ENCODE results near the gene FRMD4A.
"Not testable (repeated sequence)": the region's sequence is repeated elsewhere in the genome, so short reads cannot be mapped to it uniquely, and the experiment has no call there.

FRMD4A gene

DNA sequence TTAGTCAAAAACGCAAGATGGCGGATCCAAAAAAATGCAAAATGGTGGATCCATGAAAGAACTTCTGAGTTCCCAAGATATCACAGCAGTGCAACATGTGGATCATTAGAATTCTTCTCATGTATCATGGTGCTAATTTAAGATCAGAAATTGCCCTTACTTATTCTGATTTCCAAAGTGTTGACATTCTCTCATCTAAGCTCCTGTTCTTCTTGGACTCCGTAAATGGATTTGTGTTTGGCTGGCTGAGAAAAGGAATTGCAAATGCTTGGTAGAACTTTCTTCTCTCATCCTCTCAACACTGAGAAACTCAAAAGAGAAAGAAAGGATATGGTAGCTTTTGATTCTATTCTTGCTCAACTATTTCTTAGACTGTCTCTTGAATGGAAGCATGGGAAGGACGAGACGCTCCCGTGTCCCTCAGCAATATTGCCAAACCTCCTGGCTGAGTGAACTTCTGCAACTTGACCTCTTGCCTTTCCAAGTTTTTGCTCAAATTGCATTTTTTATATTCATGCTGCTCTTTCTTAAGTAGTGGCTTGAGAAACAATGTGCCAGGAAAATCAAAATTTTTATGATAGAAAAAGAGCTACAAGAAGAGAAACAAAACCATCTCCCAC is 44.7 kb downstream of the FRMD4A start:
- DNase-seq = no peak

- DNase-seq = no peak
Measured at GRCh38 chr10:14282276-14282675, 48.4 kb downstream of the FRMD4A start.

DNA sequence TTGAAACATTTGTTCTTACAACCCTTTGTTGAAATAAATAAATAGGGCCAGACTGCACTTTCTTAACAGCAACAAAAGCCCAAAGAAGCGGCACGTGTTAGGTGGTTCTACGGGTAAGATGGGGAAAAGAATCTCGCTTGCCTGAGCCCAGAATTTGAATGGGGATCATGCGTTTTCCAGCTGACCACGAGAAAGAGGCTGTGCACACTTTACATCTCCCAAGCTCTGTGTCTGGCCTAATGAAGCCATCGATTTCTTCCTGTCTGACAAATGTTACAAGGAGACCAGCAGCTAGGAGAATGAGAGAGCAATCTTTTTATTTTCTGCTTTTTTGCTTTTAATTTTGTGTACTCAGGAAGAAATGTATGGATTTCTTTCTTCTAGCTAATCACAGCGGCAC is 52.2 kb downstream of the FRMD4A start:
- no peak for DNase-seq

GRCh38 chr10:14276210-14276609 is 54.5 kb downstream of the FRMD4A start:
- DNase-seq = no peak

DNA sequence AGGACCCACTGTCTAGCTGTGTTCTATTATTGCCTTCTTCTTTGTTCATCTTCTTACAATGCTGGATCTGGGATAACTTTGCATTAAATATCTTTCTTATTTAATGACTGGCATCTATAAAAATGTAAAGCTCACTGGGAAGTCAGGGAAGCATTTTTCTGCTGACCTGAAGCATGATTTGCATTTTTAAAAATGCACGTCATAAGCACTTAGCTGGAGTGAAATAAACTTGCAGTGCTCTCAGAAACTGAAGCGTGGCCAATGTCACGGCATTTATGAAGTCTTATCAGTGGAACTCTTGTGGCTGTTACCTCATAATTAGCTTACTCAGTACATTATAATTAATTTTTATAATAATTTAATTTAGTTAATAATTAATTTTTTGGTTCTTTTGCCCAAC is 59.1 kb downstream of the FRMD4A start:
- DNase-seq = no peak

- DNase-seq = no peak
Measured at GRCh38 chr10:14270370-14270769, 60.4 kb downstream of the FRMD4A start.

DNA sequence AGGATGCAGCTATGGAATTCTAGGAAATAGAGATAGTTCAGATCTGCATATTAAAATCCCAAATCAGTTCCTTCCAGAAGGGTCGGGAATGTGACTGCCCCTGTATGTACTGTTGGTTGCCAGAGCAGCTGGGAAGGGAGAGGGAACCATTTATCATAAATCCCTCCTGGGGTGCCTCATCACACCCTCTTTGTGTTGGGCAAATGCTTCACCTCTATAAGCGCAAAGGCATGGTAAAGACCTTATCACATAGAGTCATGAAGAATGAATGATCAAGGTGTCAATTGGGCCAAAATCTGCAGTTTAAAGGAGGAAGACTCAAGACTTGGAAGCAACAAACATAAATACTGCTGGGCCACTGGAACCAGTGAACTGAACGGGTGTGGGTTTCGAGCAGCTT is 65.0 kb downstream of the FRMD4A start:
- no peak for DNase-seq

- DNase-seq = no peak
Measured at GRCh38 chr10:14262836-14263425, 67.8 kb downstream of the FRMD4A start.

GRCh38 chr10:14261336-14261735 is 69.4 kb downstream of the FRMD4A start:
- no peak for DNase-seq

DNA sequence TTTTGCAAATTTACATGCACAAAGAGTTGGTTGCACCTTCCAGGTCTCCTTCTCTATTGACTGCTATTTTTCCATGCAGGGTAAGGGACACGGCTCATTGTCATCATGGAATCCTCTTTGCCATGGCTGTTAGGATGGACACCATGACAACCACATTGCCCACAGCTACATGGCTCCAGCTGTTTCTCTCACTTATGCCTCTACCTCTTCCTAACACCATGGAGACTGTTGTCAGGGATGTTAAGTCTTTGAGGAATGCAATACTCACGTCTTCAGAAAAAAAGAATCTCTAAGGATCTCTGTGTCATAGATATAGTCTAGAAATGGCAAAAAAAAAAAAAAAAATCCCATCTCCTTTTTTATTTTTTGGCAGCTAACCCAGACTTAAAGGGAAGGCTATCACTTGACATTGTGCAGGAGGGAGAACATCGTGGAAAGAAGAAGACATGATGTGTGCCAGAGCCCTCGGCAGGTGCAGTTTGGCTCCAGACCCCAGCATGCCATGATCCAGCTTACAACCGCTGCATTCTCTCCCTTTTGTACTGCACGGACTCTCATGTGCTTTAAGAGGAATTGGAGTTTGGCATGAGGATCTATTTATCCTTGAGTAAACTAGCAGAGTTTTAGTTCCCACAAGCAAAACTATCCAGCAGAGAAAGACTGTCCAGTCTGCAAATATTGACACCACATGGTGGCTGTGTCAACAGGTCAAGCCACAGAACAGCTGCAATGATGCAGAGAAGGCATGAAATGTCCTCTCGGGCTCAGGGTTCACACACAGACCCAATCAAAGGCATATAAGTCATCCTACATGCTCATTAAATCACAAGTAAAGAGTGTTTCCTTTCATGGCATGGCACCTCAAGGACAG is 70.8 kb downstream of the FRMD4A start:
- no peak for DNase-seq

DNA sequence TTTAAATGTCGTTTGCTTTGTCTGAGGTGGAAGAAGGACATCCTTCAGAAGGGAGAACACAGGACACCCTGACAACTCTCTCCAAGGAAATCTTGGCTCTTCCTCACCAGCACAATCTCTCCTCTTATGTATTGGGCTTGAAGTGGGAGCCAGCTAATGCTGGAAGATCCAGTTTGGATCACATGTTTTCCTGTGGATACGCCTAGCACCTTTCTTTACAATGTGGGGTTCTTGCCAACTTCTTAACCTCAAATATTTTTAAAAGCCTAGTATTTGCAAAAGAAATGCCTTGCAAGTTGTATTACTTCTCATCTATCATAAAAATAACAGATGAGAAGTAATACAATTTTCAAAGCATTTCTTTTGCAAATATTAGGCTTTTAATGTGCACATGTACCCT is 76.4 kb downstream of the FRMD4A start:
- DNase-seq = no peak

- DNase-seq = no peak
Measured at GRCh38 chr10:14253711-14254110, 77.0 kb downstream of the FRMD4A start.

DNA sequence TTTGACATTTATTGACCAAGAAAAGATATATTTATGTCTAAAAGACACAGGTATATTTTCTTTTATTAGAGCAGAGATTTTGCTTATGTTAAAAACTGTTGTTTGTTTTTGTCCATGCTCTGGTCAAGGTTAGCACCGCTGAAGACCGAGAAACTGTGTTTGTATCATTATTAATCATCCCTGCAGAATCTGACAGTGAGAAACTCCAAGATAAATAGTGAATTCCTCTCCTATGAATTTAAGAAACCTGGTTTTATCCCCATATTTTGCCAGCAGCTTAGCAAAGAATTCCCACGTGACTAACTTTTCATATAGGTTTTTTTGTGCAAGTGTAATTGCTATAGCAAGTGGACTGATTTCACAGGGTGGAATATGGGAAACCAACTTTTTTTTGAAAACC is 77.6 kb downstream of the FRMD4A start:
- DNase-seq = no peak

GRCh38 chr10:14250496-14251076 is 80.1 kb downstream of the FRMD4A start:
- DNase-seq = no peak

DNA sequence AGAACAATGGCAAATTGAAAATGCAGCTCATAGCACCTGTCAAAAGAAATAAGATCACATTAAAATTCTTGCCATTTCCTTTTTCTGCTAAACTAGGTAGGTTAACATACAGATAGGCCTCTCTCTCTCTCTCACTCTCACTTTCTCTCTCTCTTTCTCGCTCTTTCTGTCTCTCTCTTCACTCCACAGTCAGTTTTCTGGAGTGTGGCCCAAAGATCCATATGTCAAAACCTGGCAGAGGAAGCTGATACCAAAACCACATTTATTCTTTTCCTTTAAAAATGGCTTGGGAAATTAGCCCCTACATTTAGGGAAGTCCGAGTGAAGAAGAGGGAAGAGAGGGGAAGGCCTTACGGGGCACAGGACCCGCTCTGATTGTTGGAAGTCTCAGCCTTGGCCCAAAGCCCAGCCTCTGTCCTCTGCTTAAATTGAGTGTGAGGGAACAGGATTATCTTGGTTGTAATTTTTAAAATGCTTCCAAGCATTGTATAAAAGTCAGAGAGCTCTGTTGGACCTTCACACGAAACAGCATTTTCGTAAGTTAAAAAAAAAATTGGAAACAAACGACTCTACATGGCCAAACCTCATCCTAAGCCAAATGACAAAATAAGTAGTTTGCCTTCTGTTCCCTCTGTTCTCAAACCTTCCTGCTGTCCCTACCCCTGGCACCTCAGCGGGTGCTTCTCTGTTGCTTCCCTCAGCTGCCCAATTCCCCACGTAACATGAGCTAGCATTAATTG is 83.2 kb downstream of the FRMD4A start:
- no peak for DNase-seq

DNA sequence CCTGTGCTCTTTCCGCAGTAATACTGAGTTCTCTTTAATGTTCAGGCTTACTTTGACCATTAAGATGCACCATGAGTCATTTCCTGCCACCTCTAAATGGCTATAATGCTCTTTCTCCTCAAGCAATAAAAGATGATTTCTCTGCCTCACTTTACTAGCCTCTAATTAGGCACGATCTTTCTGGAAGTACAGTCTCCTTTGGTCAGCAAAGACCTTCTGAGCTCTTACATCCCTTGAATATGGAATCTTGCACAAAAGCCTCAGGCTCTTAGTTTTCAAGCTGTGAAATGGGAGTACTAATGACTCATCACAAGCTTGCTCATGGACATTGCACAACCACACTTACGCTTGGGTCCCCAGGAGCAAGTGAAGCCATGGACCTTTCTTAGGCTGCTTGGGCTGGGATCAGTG is 85.9 kb downstream of the FRMD4A start:
- DNase-seq = no peak

DNA sequence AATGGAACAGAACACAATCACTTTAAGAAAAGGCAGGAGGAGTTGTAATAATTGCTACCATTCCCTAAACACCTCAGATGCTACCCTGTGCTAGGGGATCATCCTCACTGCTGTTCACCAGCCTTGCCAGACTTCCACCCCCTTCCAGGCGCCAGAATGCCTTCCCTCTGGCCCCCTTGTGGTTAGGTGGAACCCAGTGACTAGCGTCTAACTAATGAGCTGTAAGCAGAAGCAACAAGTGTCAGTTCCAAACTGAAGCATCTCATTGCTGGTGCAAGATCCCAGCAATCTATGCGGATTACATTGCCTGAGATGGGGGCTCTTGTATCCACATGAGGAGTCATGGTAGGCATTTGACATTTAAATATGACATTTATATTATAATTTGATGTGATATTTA is 86.6 kb downstream of the FRMD4A start:
- no peak for DNase-seq

DNA sequence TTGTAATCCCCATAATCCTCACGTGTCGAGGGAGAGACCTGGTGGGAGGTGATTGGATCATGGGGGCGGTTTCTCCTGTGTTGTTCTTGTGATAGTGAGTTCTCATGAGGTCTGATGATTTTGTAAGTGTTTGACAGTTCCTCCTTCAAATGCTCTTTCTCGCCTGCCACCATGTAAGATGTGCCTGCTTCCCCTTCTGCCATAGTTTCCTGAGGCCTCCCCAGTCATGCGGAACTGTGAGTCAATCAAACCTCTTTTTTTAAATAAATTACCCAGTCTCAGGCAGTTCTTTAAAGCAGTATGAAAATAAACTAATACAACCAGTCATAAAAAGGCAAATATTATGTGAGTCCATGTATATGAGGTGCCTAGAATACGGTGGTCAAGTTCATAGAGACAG is 87.5 kb downstream of the FRMD4A start:
- no peak for DNase-seq

DNA sequence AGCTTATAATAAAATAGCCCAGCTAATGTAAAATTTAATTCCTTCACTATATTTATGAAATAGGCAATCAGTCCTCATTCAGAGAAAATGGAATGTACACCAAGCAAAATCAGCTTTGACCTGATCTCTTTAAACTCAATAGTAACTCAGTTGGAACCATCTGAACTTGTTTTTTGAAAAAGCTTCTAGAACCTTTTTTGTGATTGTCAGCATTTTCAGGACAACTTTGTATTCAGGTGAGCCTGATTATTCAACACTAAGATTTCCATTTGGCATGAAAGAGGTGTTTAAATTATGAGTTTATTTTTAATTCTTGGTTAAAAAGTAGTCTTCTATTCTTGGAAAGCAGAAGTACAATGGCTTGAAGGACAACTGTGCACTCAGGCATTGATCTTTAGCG is 89.5 kb downstream of the FRMD4A start:
- no peak for DNase-seq

- DNase-seq = no peak
Measured at GRCh38 chr10:14240253-14241189, 90.2 kb downstream of the FRMD4A start.

DNA sequence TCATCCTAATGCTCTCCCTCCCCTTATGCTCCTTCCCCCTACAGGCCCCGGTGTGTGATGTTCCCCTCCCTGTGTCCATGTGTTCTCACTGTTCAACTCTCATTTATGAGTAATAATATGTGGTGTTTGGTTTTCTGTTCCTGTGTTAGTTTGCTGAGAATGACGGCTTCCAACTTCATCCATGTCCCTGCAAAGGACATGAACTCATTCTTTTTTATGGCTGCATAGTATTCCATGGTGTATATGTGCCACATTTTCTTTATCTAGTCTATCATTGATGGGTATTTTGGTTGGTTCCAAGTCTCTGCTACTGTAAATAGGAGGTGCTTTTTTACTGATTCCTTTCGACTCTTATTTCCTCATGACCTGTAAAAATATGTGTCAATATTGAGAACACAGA is 92.1 kb downstream of the FRMD4A start:
- not testable (repeated sequence) for DNase-seq

- DNase-seq = no peak
Measured at GRCh38 chr10:14236341-14236740, 94.4 kb downstream of the FRMD4A start.

All from activated CD4-positive, alpha-beta T cell treated with anti-CD3 and anti-CD28 coated beads, Interleukin-2, amount 50 U/mL, for 1 hour (primary cell).